ENCODE results near the gene SETD1B.
"Not testable (repeated sequence)": the region's sequence is repeated elsewhere in the genome, so short reads cannot be mapped to it uniquely, and the experiment has no call there.

Gene SETD1B

DNA sequence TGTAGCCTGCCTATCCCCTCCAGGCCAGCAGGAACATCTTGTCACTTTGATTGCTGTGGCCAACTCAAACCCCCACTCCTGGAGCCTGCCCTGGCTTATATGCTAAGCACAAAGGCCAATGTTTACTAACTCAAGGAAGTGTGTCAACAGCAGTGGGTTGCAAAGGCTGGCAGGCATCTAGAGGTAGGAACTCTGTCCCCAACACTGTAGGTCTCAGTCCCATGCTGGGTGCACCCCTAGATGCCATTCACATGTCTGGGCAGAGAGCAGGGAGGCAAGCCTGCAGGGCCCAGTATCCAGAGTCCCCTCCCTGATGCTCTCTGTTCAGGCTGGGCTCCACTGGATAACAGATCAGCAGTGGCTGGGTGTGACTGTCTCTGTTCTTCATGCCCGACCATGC is 56.4 kb downstream of the SETD1B start:
- DNase-seq: no peak

- not testable (repeated sequence) for DNase-seq
These were observed 56.9 kb downstream of the SETD1B start for GRCh38 chr12:121860699-121861098.

DNA sequence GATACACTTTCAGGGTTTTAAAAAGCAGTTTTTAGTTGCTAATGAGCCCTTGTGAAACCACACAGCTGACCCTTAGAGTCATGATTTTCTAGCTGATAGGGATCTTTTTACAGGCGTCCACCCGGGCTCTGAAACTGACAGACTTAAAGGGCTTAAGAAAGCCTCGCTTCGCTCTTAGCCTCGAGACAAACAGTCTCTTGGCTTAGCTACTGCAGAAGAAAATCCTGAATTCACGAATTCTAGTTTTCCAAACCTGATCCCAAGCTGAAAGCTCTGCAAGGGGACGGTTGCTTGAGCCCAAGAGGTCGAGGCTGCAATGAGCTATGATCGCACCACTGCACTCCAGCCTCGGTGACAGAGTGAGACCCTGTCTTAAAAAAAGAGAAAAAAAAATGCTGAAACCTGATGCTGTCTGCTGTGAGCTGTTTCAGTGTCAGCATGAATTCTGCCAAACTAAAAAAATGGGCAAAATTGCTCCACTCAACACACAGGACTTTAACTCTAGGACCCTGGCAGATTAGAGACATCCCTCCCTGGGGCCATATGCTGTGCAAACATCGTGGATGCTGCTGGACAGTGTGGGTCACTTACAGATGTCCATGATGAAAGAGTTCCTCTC is 57.9 kb downstream of the SETD1B start:
- DNase-seq: no peak

DNA sequence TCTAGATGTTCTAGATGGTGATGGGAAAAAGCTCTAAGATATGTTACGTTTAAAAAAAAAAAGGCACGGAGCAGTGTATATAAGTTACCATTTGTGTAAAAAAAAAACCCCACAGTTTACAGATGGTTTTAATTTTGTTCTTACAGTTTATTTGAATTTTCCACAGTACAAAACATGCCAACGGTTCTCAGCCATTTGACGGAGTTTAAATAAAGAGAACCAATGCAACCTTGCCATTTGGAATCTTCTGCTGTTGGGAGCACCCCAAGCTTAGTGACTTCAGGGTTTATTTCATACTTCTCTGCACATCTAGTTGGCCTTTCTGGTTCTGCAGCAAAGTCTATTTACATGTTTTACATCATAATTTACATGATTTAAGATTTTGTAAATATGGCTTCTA is 62.5 kb downstream of the SETD1B start:
- DNase-seq: no peak

DNA sequence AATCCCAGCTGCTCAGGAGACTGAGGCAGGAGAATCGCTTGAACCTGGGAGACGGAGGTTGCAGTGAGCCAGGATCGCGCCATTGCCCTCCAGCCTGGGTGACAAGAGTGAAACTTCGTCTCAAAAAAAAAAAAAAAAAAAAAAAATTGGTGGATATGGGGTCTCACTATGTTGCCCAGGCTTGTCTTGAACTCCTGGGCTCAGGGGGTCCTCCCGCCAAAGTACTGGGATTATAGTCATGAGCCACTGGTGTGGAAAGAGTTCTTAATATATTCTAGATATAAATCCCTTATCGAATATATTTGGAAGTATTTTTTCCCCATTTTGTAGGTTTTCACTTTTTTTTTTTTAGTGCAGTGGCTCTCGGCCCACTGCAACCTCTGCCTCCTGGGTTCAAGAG is 65.4 kb downstream of the SETD1B start:
- DNase-seq: not testable (repeated sequence)

DNA sequence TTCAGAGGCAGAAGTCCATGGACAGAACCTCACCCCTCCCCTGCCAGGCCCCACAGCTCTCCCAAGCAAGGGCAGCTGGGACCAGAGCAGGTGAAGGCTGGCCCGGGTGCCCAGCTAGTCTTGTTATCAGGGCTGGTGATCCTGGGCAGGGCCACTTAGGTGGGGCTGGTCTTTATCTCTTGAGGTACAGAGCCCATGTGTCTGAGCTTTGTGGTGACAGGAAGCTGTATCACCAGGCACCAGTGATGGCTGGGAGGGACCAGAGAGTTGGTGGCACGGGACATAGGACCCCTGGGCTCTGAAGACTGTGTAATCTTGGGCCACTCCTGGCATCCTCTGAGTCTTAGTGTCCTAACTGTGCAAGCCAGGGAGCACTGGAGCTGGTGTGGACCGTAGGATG is 67.7 kb downstream of the SETD1B start:
- no peak for DNase-seq

DNA sequence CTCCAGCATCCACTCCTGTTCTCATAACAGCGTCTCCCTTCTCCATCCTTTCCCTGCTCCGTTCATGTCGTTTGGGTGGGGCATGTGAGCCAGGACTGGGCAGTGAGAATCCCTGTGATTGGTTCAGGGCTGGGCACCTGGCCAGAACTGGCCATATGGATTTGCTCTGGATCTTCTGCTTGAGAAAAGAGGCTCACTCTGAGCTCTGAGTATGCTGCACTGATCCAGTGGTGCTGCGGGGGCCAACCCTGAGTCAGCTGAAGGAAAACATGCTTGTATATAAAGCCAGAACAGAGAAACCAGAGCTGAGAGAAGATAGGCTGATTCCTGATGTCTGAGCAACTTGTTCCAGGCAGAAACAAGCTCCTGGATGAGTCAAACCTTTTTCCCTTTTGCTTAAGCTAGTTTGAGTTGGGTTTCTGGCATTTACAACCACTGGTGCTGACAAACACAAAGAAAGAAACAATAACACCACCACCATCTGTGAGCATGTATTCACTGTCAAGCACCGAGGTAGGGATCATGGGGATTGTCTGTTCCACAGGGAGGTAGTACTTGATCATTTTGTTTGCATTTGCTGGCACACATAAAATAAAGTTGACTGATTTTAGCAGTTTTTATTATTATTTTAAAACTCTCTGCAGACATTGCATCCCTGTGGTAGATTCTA is 68.9 kb downstream of the SETD1B start:
- DNase-seq: no peak

DNA sequence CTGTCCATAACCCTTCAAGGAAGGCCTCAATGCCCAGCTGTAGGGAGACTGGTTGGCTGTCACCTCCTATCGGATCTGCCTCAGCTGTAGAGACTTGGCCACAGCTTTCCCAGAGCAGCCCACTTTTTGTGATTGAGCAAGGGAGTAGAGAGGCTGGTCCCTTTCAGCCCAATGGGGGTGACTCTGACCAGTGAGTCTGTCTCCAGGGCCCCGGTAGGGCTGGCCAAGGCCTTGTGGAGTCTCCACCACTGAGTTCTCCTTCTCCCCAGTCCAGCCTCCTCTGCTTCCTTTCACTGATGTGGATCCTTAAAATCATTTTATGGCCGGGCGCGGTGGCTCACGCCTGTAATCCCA is 69.4 kb downstream of the SETD1B start:
- DNase-seq: no peak

DNA sequence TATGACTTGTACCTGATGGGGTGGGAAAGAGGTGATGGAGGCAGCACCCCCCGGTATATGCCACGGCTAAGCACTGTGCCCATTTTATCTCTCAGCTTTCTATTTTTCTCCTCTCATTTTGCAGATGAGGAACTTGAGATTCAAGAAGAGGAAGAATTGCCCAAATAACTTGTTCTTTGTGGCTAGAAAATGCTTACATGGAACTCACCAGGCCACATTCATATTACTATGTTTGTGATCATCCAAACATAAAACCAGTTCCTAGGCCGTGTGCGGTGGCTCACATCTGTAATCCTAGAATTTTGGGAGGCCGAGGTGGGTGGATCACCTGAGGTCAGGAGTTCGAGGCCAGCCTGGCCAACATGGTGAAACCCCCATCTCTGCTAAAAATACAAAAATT is 70.3 kb downstream of the SETD1B start:
- no peak for DNase-seq

DNA sequence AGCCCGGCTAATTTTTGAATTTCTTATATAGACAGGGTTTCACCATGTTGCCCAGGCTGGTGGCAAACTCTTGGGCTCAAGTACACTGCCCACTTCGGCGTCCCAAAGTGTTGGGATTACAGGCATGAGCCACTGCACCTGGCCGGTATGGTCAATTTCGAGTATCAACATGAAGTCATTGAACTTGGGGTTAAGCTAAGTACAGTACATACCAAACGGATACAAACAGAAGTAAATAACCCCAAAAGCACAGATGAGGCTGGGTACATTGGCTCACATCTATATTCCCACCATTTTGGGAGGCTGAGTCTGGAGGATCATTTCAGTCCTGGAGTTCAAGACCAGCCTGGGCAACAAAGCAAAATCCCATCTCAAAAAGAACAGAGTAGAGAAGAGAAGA is 71.8 kb downstream of the SETD1B start:
- DNase-seq: no peak

DNA sequence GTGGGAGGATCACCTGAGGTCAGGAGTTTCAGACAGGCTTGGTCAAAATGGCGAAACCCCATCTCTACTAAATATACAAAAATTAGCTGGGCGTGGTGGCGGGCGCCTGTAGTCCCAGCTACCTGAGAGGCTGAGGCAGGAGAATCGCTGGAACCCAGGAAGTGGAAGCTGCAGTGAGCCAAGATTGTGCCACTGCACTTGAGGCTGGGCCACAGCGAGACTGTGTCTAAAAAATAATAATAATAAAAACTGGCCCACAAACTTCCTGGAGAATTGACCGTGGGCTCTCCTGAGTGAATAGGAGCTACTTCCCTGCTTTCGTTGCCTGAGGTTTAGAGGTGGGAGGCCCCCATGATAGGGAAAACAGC is 72.3 kb downstream of the SETD1B start:
- DNase-seq: not testable (repeated sequence)

Data from activated gamma-delta T cell (primary cell).